K562 (cell line): Measurements from ENCODE around the gene APOBEC3C. TPM values are rescaled to one million over a fixed set of nuclear protein-coding genes. Genes with fewer than 3 reads are reported as not detected.

Experiments used
- BDP1 ChIP-seq: IDR thresholded peaks from 3 replicates; pipeline ENCODE4 v1.6.1; 2011; ENCODE audit not compliant: insufficient read length, insufficient read depth
- BRF2 ChIP-seq: IDR thresholded peaks from 3 replicates; pipeline ENCODE4 v1.6.1; 2011; ENCODE audit warnings: borderline replicate concordance, mild to moderate bottlenecking; ENCODE audit not compliant: insufficient read length, insufficient read depth
- CHD4 ChIP-seq: fragments of 200-600 bp; sonication (generic); IDR thresholded peaks from 3 replicates; pipeline ENCODE4 v1.6.1; 2012; ENCODE audit warnings: low read depth, mild to moderate bottlenecking, mixed read lengths, low read length, inconsistent platforms; ENCODE audit not compliant: insufficient read depth, insufficient replicate concordance, poor library complexity, severe bottlenecking
- DEAF1 ChIP-seq: fragments of 450-650 bp; formaldehyde crosslinking; IDR thresholded peaks from 2 replicates; pipeline ENCODE4 v1.4.0; 2020; ENCODE audit warnings: mild to moderate bottlenecking, moderate library complexity
- ETV6 ChIP-seq, 3 experiments: fragments of 150-350 bp in 1 of 3; sonication (generic) in 1 of 3; formaldehyde crosslinking in 1 of 3; IDR thresholded peaks; 2 replicates each; pipeline versions ENCODE4 v1.6.1 to v1.8.0; 2014 to 2022; ENCODE audit warnings: borderline replicate concordance in 2 of 3, low read depth in 2 of 3, antibody characterized with exemption in 1 of 3, low read length in 1 of 3, mild to moderate bottlenecking in 1 of 3, missing genetic modification reagents in 1 of 3
- GTF2B ChIP-seq: IDR thresholded peaks from 2 replicates; pipeline ENCODE4 v1.6.1; 2011; ENCODE audit not compliant: insufficient read length; ENCODE audit errors: extremely low read depth
- GTF2E2 ChIP-seq: fragments of 200-800 bp; sonication (Bioruptor generic); IDR thresholded peaks from 2 replicates; pipeline ENCODE4 v1.6.1; 2016; ENCODE audit warnings: missing genetic modification characterization, missing compliant biosample characterization
- HDAC8 ChIP-seq: fragments of 450-650 bp; IDR thresholded peaks from 2 replicates; pipeline ENCODE4 v1.6.1; 2016; ENCODE audit warnings: mild to moderate bottlenecking, missing genetic modification characterization, moderate library complexity, missing compliant biosample characterization
- HLTF ChIP-seq: fragments of 450-650 bp; IDR thresholded peaks from 2 replicates; pipeline ENCODE4 v1.6.1; 2016
- HNRNPK ChIP-seq: fragments of 200-400 bp; formaldehyde crosslinking; IDR thresholded peaks from one replicate; pipeline ENCODE4 v1.6.1; 2018; ENCODE audit warnings: mild to moderate bottlenecking, low read depth, low read length; ENCODE audit not compliant: poor library complexity, severe bottlenecking
- JUND ChIP-seq, 2 experiments: IDR thresholded peaks; 2 replicates in 1 of 2; 3 replicates in 1 of 2; pipeline ENCODE4 v1.6.1; 2011; ENCODE audit warnings: borderline replicate concordance in 2 of 2, low read depth in 2 of 2, low read length in 2 of 2, improper control_type of control experiment in 1 of 2, missing biosample characterization in 1 of 2, missing genetic modification characterization in 1 of 2, missing genetic modification reagents in 1 of 2
- LEF1 ChIP-seq: fragments of 450-650 bp; IDR thresholded peaks from 2 replicates; pipeline ENCODE4 v1.6.1; 2016; ENCODE audit warnings: mild to moderate bottlenecking
- MED1 ChIP-seq: sonication (generic); formaldehyde crosslinking; IDR thresholded peaks from 2 replicates; pipeline ENCODE4 v1.8.1; 2023; ENCODE audit warnings: missing genetic modification reagents, borderline replicate concordance
- POLR2B ChIP-seq: fragments of 450-650 bp; IDR thresholded peaks from 2 replicates; pipeline ENCODE4 v1.6.1; 2018; ENCODE audit warnings: low read depth; ENCODE audit not compliant: partially characterized antibody
- RBM34 ChIP-seq: fragments of 200-400 bp; formaldehyde crosslinking; IDR thresholded peaks from 2 replicates; pipeline ENCODE4 v1.6.1; 2018; ENCODE audit warnings: low read length, borderline replicate concordance; ENCODE audit not compliant: insufficient read depth
- SMAD3 ChIP-seq: fragments of 450-650 bp; formaldehyde crosslinking; conservative IDR thresholded peaks from 2 replicates; pipeline ENCODE4 v1.4.0; 2020; ENCODE audit warnings: mild to moderate bottlenecking
- SRSF7 ChIP-seq: fragments of 200-400 bp; formaldehyde crosslinking; optimal IDR thresholded peaks from 2 replicates; pipeline ENCODE3; 2017; ENCODE audit warnings: mild to moderate bottlenecking, low read depth, low read length
- TCF7 ChIP-seq: sonication (generic); IDR thresholded peaks from 2 replicates; pipeline ENCODE4 v1.6.1; 2016; ENCODE audit warnings: antibody characterized with exemption, borderline replicate concordance
- ZFP36 ChIP-seq: fragments of 150-350 bp; IDR thresholded peaks from 2 replicates; pipeline ENCODE4 v1.6.1; 2018; ENCODE audit warnings: low read length, low read depth; ENCODE audit not compliant: partially characterized antibody
- ZNF316 ChIP-seq: fragments of 450-650 bp; IDR thresholded peaks from 2 replicates; pipeline ENCODE4 v1.6.1; 2016
- ZNF707 ChIP-seq: fragments of 250-450 bp; sonication (Bioruptor Pico); conservative IDR thresholded peaks from 2 replicates; pipeline ENCODE4 v1.8.0; 2022; ENCODE audit warnings: inconsistent platforms, mild to moderate bottlenecking, moderate library complexity
- ZNF77 ChIP-seq: fragments of 250-450 bp; sonication (Bioruptor Pico); IDR thresholded peaks from 2 replicates; pipeline ENCODE4 v1.5.0; 2020
- polyA plus RNA-seq, 8 experiments: library from polyadenylated mRNA; depleted of rRNA in 4 of 8; stranded (reverse) in 5 of 8; unstranded in 3 of 8; fragments of >200 nt; fragmentation: Nextera tagmentation in 2 of 8; fragmentation: Illumina TruSeq in 1 of 8; extraction: Ambion mirVana in 2 of 8; extraction: Trizol in 1 of 8; gene quantifications; 2 replicates each; pipeline versions ENCODE4 v1.2.1 to v1.2.3, GENCODE V29; 2011 to 2014; ENCODE audit warnings: inconsistent platforms in 1 of 8, missing spikeins in 1 of 8
- total RNA-seq, 7 experiments: library from RNA; depleted of rRNA in 6 of 7; stranded (reverse); fragments of >200 nt in 6 of 7; fragmentation: Illumina TruSeq in 2 of 7; extraction: Trizol in 2 of 7; gene quantifications; 2 replicates each; pipeline versions ENCODE4 v1.2.1 to v1.2.3, GENCODE V29; 2011 to 2021; ENCODE audit warnings: low replicate concordance in 1 of 7
- TF ChIP-seq, protein P1 (sequence below): sonication (generic); formaldehyde crosslinking; IDR thresholded peaks from 2 replicates; pipeline ENCODE4 v1.8.0; 2022; ENCODE audit warnings: mild to moderate bottlenecking, missing genetic modification reagents

Gene APOBEC3C
- total and polyA plus RNA-seq, 9 of the 15 experiments (the other 6 are each of a cell fraction or from before 2014, with no cell fraction given), result 12.4 to 285 (median 55.5) TPM

DNA sequence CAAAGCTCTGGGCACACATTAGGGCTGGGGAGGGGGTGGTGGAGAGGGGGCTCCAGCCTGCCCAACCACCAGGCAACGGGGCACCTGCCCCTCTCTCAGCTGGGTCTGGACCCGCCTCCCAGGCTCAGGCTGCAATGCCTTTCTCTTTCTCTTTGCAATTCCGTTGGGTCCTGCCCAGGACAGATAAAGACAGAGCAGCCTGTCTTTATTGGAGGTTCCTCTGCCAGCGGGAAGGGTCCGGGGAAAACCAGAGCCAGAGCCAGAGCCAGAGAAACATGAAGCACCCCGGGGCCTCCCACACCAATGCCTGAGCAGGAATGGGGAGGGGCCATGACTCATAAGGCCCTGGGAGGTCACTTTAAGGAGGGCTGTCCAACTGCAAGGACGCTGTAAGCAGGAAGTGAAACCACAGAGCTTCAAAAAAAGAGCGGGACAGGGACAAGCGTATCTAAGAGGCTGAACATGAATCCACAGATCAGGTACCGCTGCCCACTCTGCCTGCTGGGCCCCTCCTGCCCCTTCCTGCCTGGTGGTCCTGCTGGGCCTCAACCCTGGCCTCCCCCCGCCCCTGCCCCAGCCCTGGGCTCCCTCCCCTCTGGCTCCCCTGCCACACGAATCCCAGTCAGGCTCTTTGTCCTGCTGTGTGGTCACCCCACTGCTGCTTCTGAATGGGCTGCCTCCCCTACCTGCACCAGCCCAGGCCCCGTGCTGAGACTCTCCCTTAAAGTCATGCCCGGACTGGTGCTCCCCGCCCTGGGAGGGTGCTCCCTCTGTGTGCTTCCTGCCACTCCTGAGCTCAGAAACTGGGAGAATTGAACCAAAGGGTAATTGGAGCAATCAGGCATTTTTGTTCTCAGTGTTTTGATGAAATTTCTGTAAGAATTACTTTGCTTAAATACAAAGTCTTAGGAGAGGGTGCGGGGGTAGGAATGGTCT lies 31.8 kb upstream of the APOBEC3C start, which contains the start of gene APOBEC3B (continued):
- TF ChIP-seq DEAF1 (CRISPR knock-in tag) (no peak), BRF2 (no peak), ZFP36 (no peak), ETV6 (IDR thresholded peaks at IDR 0.05; ENCODE audit: borderline replicate concordance in 1 of 2, low read depth in 2 of 2, low read length in 1 of 2) (no peak), ETV6 (CRISPR knock-in tag; IDR thresholded peaks at IDR 0.05; ENCODE audit: borderline replicate concordance) (no peak), HLTF (no peak), POLR2B (no peak), TCF7 (no peak), ZNF77 (CRISPR knock-in tag) (no peak), MED1 (CRISPR knock-in tag) (no peak), ZNF316 (no peak), ZNF707 (CRISPR knock-in tag) (no peak), GTF2B (no peak), SMAD3 (CRISPR knock-in tag) (no peak), HNRNPK (no peak), CHD4 (no peak), SRSF7 (no peak), GTF2E2 (tag) (no peak), HDAC8 (tag) (no peak), JUND (IDR thresholded peaks at IDR 0.05; ENCODE audit: borderline replicate concordance, low read depth, low read length) (peak; percentile 95), JUND (tag; IDR thresholded peaks at IDR 0.05; ENCODE audit: borderline replicate concordance, low read depth, low read length) (peak; percentile 93; the same call in 2 of the 3 replicates), BDP1 (no peak), LEF1 (no peak), RBM34 (no peak)
- TF ChIP-seq, protein P1, sequence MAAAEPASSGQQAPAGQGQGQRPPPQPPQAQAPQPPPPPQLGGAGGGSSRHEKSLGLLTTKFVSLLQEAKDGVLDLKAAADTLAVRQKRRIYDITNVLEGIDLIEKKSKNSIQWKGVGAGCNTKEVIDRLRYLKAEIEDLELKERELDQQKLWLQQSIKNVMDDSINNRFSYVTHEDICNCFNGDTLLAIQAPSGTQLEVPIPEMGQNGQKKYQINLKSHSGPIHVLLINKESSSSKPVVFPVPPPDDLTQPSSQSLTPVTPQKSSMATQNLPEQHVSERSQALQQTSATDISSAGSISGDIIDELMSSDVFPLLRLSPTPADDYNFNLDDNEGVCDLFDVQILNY (CRISPR knock-in tag), result no peak
